Activated CD8-positive, alpha-beta T cell treated with anti-CD3 and anti-CD28 coated beads for 36 hours (primary cell): ENCODE results near the gene FADS6. TPM values are rescaled to one million over a fixed set of nuclear protein-coding genes. Genes with fewer than 3 reads are reported as not detected.

ENCODE experiments used
- ATAC-seq: fragments of 200-7000 bp; cut with Tn5 transposase; one replicate; pipeline ENCODE4 v1.10.0; 2021; ENCODE audit warnings: mild to moderate bottlenecking, moderate library complexity
- CTCF ChIA-PET: fragments of 350-600 bp; sonication (Branson Sonifier 250); formaldehyde crosslinking; loops from one replicate; lab custom pipeline; 2021; ENCODE audit warnings: antibody characterized with exemption; lab: Charles Lee
- POLR2A ChIA-PET: fragments of 350-600 bp; sonication (Branson Sonifier 250); formaldehyde crosslinking; loops from one replicate; lab custom pipeline; 2021; ENCODE audit warnings: antibody characterized with exemption; lab: Charles Lee
- DNase-seq: peaks from one replicate; pipeline ENCODE4 v3.0.0-alpha.2; 2020
- H3K27ac Mint-ChIP-seq: one replicate; pipeline ENCODE4 v1.8.0; 2021; ENCODE audit warnings: mild to moderate bottlenecking, mixed read lengths
- H3K27me3 Mint-ChIP-seq: one replicate; pipeline ENCODE4 v1.8.0; 2021; ENCODE audit warnings: mixed read lengths
- H3K36me3 Mint-ChIP-seq: one replicate; pipeline ENCODE4 v1.8.0; 2021; ENCODE audit warnings: low read depth, mixed read lengths
- H3K4me1 Mint-ChIP-seq: one replicate; pipeline ENCODE4 v1.8.0; 2021; ENCODE audit warnings: low read depth, mixed read lengths
- H3K4me3 Mint-ChIP-seq: one replicate; pipeline ENCODE4 v1.8.0; 2021; ENCODE audit warnings: mild to moderate bottlenecking, moderate library complexity, mixed read lengths
- H3K9me3 Mint-ChIP-seq: one replicate; pipeline ENCODE4 v1.8.0; 2021; ENCODE audit warnings: mixed read lengths
- CTCF ChIP-seq: fragments of 200-600 bp; IDR thresholded peaks from one replicate; pipeline ENCODE4 v1.8.0; 2022; ENCODE audit warnings: antibody characterized with exemption, mild to moderate bottlenecking
- intact Hi-C: fragments of 100-400 bp; cut with micrococcal nuclease; formaldehyde crosslinking; loops from one replicate; pipeline ENCODE4 v1.10.0; 2022
- total RNA-seq, 2 experiments: library from RNA; stranded (reverse); gene quantifications; one replicate each; pipeline ENCODE4 v1.2.3, GENCODE V29; 2021

FADS6 gene
- total RNA-seq, 2 experiments from 2014 or later: not detected

GRCh38 chr17:74901353-74902135 lies 8.1 kb upstream of the FADS6 start:
- ChIA-PET CTCF (no interaction called here), POLR2A (no interaction called here)
- H3K27ac Mint-ChIP-seq: no peak overlapping the region
- H3K4me3 Mint-ChIP-seq: no peak overlapping the region
- TF ChIP-seq CTCF: no peak
- DNase-seq (no peak), ATAC-seq (no peak)
- intact Hi-C loops: no loop called here
- no peaks in the 10 kb centered on the region for H3K4me1 Mint-ChIP-seq
- no peaks in the 10 kb centered on the region for H3K36me3 Mint-ChIP-seq
- no peaks in the 10 kb centered on the region for H3K9me3 Mint-ChIP-seq
- peaks cover 17% of the 10 kb centered on the region for H3K27me3 Mint-ChIP-seq

GRCh38 chr17:74900208-74900607 lies 6.8 kb upstream of the FADS6 start:
- DNase-seq (no peak), ATAC-seq (no peak)
- H3K27ac Mint-ChIP-seq: no peak overlapping the region
- intact Hi-C loops: no loop called here
- peaks cover 24% of the 10 kb centered on the region for H3K27me3 Mint-ChIP-seq
- CTCF ChIA-PET: interaction anchor here (1.2 kb wide), 1 partner anchor 9 kb away, joined by 3 read pairs; no protein-coding TSS in a partner anchor
- no peaks in the 10 kb centered on the region for H3K4me1 Mint-ChIP-seq
- TF ChIP-seq CTCF: no peak
- H3K36me3 Mint-ChIP-seq: no peaks in the 10 kb centered on the region
- no peaks in the 10 kb centered on the region for H3K9me3 Mint-ChIP-seq
- no peak overlapping the region for H3K4me3 Mint-ChIP-seq
- POLR2A ChIA-PET: no interaction called here

- H3K27ac Mint-ChIP-seq: no peak overlapping the region
- no peak for TF ChIP-seq CTCF
- ChIA-PET POLR2A (interaction anchor here (1.3 kb wide), 1 partner anchor 25 kb away, joined by 3 read pairs; no protein-coding TSS in a partner anchor), CTCF (interaction anchor here (1.1 to 1.2 kb wide), 2 partner anchors 59 to 63 kb away, joined by 3 to 4 read pairs; no protein-coding TSS in a partner anchor)
- ATAC-seq: no peak
- H3K36me3 Mint-ChIP-seq: no peaks in the 10 kb centered on the region
- no peaks in the 10 kb centered on the region for H3K9me3 Mint-ChIP-seq
- intact Hi-C loops: no loop called here
- H3K4me3 Mint-ChIP-seq: no peak overlapping the region
- no peak for DNase-seq
- H3K27me3 Mint-ChIP-seq: peaks cover 30% of the 10 kb centered on the region
- H3K4me1 Mint-ChIP-seq: peaks cover 2% of the 10 kb centered on the region
These were observed 5.0 kb upstream of the FADS6 start for GRCh38 chr17:74898376-74898946.

GRCh38 chr17:74893936-74894671 lies 671 bp upstream of the FADS6 start:
- POLR2A ChIA-PET: interaction anchor here (1.0 kb wide), 1 partner anchor 21 kb away, joined by 4 read pairs; no protein-coding TSS in a partner anchor
- DNase-seq: no peak
- H3K27ac Mint-ChIP-seq: no peak overlapping the region
- no peaks in the 10 kb centered on the region for H3K9me3 Mint-ChIP-seq
- no peak for TF ChIP-seq CTCF
- no peaks in the 10 kb centered on the region for H3K36me3 Mint-ChIP-seq
- intact Hi-C loops: no loop called here
- peaks cover 35% of the 10 kb centered on the region for H3K27me3 Mint-ChIP-seq
- H3K4me1 Mint-ChIP-seq: peaks cover 2% of the 10 kb centered on the region
- H3K4me3 Mint-ChIP-seq: peak overlapping the region; percentile 26
- no peak for ATAC-seq
- CTCF ChIA-PET: interaction anchor here (1.3 to 1.4 kb wide), 2 partner anchors 30 to 103 kb away, joined by 4 read pairs; partner anchors contain the start of gene OTOP2
